NCI-H1105 treated with DMSO at 0.1 percent for 48 hours (cell line): ENCODE results near the gene GPR62.

ENCODE experiments used
- DNase-seq: peaks from one replicate; lab custom pipeline; 2025; lab: John Stamatoyannopoulos, UW

GPR62 gene

DNA sequence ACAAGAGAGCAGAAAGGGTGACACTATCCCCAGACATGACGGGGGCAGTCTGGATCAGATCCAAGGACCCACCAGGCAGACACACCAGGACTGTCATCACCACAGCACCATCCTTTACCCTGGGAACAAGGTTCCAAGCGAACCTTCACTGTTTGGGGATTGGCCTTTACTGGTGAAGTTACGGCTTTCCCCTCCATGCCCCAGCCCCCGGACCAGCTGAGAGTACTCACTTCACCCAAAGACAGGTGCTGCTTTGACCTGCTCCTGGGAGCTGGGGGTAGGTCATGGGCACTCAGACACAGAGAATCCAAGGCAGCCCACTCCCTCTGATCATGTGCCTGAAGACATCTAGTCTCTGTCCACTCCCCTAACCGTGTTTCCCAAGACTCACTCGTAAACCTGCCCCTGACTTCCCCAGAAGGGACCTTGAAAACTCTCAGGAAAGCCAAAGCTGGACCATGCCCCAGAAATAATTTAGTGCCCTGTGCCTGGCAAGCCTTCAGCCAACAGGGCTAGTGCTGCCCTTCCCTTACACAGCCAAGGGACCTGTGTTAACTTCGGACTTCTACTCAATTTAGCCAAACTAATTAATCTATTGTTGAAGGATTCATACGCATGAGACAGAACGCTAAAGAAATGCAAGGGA, 16.3 kb upstream of the GPR62 start:
- DNase-seq: no peak

DNA sequence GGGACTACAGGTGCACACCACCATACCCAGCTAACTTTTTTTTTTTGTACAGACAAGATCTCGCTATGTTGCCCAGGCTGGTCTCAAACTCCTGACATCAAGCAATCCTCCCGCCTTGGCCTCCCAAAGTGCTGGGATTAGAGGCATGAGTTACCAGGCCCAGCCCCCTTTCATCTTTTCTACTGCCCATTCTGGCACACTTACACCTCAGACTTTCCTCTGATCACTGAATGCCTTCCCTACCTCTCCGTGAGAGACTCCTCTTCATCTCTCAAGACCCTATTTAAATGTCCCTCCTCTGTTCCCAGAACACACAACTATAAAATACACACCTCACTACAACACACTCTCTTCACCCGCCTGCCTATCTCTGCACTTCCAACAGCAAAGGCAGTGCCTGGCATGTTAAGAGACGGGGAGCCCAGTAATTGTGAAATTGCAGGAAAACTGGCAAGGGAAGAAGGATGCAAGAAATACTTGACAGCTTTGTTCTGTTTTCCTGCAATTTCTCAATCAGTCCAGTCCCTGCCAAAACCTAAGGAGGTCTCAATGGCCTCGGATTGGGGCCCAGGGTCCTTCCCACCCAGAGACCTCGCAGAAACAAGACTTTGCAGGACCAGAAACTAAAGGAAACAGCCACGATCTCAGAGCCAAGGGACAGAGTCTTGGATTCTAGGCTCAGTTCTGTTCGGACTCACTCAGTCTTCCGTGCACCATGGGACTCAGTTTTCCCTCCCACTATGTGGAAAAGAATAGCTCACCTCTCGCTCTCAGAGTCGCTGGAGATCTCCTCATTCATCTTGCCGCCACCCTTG, 14.3 kb upstream of the GPR62 start:
- no peak for DNase-seq

DNA sequence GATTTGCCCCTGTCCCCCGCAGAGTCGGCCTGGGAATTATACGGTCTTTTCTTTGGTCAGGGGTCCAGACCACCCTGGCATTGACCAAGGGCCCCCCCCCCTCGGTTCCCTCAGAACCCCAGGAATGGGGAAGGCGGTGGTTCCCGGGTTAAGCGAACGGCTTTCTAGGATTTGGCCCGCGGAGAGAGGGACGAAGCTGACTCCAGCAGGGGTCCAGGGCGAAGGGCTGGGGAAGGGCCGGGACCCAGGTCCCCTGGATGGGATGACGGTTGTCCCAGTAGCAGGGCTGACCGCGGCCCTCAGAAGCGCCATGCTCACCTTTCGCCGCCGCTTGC, 13.8 kb upstream of the GPR62 start:
- no peak for DNase-seq

DNA sequence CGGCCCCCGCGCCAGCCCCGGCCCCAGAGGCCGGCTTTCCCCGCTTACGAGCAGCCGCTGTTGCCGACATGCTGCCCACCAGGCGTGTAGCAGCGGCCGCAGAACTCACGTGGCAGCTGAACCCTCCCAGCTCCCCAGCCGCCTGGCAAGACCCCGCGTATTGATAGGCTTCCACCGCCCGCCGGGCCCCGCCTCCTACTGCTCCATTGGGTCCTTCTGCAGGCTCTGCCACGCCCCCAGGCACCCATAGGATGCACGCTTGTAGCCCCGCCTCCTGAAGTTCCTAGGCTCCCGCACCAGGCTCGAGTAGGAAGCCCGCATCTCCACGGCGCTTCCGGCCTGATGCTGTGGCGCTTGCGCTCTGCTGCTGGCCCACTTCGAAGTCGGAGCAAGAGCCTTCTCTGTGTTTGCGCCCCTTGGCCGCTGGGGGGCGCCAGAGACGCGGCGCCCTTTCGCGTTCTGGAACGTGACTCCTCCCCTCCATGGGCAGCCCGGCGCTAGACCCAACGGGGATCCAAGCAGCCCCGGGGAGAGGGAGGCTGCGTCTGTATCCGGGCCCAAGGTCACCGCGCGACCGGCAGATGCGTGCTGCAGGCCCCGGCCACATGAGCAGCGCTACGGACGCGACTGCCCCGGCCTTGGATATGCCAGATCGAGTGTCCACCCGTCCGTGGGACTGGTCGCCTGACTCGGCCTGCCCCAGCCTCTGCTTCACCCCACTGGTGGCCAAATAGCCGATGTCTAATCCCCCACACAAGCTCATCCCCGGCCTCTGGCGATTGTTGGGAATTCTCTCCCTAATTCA, 13.2 kb upstream of the GPR62 start, which contains the start of the genes PARP3 and RRP9:
TSS of gene PARP3 (plus strand) at position 566 of the 805 bp plus-strand sequence. CDS start 993 bp downstream, outside the sequence.
TSS of gene RRP9 (minus strand) at position 107 of the 805 bp plus-strand sequence. CDS start at position 70, 37 bp downstream.
- DNase-seq: peak; percentile 97

DNA sequence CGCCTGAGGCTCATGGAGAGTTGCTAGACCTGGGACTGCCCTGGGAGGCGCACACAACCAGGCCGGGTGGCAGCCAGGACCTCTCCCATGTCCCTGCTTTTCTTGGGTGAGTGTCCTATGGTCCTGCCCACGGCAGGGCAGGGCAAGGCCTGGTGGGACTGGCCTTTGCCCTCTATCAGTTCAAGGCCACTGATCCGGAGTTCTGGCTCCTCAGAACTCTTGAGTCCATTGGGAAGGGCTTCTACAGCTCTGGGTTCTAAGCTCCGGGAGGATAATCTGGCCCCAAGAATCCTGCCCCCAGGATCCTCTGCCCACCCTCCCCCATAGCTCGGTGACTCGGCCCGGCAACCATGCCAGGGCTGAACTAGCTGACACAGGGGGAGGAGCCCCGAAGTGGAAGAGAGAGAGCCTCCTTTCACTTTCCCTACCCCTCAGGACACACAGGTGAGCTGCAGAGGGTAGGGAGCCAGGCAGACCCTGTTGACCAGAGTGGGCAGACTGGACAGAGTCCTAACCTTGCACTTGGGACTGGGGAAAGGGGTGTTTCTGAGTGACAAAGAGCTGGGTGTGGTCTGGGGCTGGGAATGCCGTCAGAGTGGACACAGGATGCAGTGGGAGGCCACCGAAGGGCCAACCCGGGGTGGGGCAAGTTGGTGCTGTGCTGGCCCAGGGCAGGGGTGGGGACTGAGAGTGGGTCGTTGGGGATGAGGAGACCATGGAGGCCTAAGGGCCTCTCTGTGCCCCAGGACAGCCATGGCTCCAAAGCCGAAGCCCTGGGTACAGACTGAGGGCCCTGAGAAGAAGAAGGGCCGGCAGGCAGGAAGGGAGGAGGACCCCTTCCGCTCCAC, 12.4 kb upstream of the GPR62 start:
- DNase-seq: no peak

DNA sequence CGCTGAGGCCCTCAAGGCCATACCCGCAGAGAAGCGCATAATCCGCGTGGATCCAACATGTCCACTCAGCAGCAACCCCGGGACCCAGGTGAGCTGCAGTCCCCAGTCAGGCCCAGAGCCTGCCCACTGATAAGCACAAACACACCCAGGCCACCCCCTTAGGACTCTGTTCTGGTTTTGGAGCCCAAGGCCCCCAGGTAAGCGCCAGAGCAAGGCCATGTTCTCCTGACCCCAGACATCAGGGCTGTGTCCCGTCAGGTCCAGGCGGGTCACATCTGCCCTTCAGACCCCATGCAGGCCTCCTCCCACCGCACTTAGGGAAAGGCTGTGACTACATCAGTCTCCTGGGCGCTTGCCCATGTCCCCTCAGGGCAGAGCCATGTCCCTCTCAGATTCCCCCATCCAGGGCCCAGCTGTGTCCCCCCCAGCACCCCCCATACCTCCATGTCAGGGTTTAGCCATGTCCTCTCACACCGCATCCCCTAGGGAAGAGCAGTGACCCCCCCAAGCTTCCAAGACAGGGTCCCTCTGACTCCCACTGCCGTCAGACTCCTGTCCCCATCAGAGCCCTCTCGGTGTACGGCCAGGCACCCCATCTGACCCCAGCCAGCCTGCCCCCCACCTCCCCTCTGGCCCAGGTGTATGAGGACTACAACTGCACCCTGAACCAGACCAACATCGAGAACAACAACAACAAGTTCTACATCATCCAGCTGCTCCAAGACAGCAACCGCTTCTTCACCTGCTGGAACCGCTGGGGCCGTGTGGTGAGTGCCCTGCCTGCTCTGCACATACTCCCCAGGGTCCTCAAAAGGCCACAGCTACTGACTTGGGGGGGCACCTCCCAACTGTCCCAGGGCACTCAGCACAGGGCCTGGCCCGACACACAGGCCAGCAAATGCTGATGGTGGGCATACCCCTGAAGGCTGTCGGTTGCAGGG, 11.5 kb upstream of the GPR62 start:
- DNase-seq: no peak

DNA sequence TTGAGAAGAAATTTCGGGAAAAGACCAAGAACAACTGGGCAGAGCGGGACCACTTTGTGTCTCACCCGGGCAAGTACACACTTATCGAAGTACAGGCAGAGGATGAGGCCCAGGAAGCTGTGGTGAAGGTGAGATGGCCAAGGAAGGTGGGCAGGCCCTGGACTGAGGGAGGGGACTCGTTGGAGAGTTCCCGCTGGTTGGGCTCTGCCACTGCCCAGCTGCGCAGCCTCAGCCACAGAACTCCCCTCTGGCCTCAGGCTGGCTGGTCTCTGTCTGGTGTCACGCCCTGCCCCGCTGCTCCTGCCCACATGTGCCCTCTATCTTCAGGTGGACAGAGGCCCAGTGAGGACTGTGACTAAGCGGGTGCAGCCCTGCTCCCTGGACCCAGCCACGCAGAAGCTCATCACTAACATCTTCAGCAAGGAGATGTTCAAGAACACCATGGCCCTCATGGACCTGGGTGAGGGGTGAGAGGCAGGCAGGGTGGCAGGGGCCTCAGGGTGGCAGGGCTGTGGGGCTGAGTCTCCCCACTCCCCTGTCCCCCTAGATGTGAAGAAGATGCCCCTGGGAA, 10.6 kb upstream of the GPR62 start:
- no peak for DNase-seq

DNA sequence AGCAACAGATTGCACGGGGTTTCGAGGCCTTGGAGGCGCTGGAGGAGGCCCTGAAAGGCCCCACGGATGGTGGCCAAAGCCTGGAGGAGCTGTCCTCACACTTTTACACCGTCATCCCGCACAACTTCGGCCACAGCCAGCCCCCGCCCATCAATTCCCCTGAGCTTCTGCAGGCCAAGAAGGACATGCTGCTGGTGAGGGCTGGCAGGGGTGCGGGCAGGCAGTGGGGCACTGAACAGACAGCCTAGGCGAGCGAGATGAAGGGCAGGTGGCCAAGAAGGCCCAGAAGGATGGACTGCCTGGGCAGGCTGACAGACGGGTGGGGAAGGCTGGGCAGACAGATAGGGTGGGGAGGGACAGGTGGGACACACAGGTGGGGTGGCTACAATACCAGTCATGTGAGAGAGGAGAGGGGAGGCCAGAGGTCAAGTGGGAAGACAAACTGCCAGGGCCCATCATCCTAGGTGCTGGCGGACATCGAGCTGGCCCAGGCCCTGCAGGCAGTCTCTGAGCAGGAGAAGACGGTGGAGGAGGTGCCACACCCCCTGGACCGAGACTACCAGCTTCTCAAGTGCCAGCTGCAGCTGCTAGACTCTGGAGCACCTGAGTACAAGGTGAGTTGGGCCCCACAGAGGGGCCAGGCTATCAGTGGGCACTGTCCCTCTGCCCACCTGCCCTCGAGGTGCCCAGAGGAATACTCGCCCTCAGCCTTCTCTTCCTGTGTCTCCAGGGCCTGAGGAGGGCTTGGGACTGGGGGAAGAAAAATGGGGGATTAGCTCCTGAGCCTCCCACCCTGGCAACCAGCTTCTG, 9.9 kb upstream of the GPR62 start:
- no peak for DNase-seq

DNA sequence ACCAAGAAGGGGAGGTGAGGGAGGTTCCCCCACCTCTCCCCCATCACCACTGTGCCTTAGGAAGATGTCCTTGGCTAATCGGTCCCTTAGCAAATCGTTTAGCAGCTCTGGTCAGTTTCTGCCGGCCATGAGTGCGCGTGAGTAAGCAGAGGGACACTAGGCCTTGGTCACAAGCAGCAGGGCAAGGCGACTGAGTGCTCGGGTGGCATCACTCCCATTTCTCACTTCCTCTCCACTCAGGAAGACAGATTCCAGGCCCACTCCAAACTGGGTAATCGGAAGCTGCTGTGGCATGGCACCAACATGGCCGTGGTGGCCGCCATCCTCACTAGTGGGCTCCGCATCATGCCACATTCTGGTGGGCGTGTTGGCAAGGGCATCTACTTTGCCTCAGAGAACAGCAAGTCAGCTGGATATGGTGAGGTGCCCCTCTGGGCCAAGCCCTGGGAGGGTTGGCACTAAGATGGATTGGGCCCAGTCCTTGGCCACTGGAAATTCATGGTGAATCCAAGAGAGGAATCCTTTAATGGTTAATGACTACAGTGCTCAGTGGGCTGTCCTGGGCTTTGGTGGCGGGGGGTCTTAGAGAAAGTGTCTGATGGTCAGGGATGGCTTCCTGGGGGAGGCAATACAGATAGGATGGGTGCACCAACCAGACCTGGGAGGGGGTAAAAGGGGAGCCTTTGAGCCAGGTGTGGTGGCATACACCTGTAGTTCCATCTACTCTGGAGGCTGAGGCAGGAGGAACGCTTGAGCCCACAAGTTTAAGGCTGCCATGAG, 9.1 kb upstream of the GPR62 start:
- DNase-seq: no peak

DNA sequence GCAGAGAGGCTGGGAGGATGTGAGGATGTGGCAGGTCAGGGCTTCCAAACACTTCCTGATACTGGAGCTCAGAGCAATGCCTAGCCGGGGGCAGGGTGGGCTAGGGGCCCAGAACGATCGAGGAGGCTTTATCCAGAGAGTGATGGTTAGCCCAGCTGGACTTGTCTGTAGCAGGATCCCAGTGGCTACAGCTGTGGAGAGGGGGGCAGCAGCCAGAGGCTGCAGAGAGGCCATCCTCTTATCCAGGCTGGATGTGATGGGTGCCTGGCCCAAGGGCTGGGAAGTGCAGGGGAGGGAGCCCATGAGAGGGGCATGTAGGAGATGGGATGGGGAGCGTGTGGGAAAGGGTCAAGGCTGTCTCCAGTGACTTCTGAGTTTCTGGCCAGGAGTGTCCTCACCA, 8.4 kb upstream of the GPR62 start:
- DNase-seq: no peak

DNA sequence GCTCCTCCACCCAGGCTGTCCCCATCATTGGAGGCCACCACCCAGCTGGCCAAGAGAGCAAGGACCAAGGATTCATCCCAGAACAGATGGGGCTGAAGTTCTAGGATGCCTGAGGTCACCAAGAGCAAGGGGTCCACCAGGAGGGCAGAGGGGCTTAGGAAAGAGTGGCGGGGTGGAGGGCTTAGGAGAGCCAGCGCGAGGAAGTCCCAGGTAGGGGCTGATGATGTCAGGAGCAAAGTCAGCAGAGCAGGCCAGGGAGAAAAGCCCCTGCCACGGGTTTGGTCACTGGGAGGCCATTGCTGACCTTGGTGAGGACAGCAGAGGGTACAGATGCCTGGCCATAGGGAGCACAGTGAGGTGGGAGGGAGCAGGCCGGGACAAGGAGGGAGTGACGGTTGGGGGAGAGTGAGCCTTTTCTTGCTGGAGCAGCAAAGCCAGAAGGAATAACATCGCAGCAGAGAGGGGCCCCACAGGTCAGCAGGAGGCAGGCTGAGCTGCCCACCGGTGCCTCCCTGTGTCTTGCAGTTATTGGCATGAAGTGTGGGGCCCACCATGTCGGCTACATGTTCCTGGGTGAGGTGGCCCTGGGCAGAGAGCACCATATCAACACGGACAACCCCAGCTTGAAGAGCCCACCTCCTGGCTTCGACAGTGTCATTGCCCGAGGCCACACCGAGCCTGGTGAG, 7.8 kb upstream of the GPR62 start:
- DNase-seq: no peak

DNA sequence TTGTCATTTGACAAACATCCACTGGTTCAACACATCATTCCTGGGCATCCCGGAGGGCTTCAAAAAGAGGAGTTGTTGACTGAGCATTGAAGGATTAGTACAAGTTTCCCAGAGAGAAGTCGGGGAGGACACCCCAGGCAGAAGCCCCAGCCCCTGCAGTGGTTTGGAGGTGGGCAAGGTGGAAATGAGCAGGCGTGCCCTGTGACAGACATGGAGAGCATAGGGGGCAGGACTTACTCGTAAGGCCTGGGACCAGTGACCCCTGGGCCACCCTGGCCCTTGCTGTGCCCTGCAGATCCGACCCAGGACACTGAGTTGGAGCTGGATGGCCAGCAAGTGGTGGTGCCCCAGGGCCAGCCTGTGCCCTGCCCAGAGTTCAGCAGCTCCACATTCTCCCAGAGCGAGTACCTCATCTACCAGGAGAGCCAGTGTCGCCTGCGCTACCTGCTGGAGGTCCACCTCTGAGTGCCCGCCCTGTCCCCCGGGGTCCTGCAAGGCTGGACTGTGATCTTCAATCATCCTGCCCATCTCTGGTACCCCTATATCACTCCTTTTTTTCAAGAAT, 7.1 kb upstream of the GPR62 start:
- DNase-seq: no peak

DNA sequence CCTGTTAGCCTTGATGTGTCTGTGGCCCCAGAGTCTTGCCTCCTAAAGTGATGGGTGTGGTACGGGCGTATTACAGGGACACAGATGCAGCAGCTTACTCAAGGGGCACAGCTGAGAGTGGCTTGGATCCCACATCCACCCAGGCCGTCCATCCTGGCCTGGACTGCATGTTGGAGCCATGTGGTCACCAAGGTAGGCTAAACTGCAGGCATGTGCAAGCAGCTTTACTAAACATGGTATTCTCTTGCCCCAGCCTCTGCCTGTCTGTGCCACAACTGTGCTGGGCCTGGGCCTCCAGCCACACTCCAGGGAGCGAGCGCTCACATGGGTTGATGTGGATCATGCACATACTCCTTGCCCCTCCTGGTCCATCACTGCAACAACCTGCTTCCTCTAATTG, 6.1 kb upstream of the GPR62 start:
- no peak for DNase-seq

DNA sequence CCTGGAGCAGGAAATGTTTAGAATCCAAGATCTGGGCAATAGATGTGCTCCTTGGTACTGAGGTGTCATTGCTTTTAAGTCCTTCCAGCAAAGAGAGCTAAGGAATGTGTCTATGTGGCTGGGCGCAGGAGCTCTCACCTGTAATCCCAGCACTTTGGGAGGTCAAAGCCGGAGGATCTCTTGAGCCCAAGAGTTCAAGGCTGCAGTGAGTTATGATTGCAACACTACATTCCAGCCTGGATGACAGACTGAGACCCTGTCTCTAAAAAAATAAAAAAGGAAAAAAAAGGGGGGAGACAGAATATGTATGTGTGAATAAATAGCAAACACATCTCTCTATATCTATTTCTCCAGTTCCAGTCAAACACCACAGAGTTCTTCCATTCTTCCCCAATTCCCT, 4.3 kb upstream of the GPR62 start:
- DNase-seq: no peak

DNA sequence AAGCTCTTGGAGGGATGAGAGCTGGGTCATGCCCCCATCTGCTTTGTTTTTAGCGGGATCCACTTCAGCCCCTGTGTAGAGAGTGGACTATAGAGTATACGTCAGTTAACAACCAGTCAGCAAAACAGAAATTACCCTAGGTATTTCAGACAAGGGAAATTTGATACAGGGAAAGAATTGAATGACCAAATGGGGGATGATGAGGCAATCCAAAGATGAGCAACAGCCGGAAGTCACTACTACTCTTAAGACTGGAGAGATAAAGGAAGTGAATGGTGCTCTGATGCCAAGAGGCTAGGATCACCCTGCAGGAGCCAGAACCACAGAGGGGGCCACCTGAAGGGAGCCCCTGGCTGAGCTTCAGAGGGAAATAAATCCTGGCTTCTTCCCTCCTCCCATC, 1.7 kb upstream of the GPR62 start:
- DNase-seq: no peak

DNA sequence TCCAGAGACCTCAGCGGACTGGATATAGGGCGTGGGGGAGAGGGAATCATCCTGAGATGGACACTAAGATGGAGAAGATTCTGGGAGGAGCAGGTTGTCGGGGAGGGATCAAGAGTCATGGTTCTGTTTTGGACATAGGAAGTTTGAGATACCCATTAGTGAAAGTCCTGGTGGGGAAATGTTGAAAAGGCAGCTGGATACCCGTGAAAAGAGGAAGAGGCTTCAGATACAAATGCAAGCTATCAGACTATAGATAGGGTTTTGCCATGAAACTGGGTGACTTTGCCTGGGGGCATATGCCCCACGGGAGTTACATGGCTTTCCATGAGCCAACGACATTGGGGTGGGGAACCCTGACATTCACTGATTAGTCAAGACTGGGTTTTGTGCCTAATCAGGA, 1.1 kb upstream of the GPR62 start:
- no peak for DNase-seq

DNA sequence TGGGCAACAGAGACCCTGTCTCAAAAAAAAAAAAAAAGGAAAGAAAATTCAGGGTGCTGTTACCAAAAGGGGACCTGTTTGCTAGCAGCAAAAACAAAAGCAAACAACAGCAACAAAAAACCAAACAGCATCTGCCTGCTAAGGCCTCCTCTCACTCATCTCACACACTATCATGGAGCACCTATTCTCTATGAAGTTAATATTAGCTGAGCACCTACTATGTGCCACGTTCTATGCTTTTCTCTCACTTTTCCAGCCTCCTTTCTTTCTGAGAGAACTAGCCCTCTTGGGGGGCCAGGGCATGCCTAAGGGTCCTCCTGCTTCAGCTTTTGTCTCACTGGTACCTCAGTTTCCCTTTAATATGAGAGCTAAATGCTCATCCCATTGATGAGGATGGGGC, 468 bp upstream of the GPR62 start:
- DNase-seq: no peak
